GM15510 (cell line): ENCODE measurements around the gene PVALEF.

Experiments
- POLR2A ChIP-seq: IDR thresholded peaks from 3 replicates; pipeline ENCODE4 v1.6.1; 2011; ENCODE audit warnings: borderline replicate concordance; ENCODE audit not compliant: insufficient read length; ENCODE audit errors: extremely low read depth

The PVALEF gene

DNA sequence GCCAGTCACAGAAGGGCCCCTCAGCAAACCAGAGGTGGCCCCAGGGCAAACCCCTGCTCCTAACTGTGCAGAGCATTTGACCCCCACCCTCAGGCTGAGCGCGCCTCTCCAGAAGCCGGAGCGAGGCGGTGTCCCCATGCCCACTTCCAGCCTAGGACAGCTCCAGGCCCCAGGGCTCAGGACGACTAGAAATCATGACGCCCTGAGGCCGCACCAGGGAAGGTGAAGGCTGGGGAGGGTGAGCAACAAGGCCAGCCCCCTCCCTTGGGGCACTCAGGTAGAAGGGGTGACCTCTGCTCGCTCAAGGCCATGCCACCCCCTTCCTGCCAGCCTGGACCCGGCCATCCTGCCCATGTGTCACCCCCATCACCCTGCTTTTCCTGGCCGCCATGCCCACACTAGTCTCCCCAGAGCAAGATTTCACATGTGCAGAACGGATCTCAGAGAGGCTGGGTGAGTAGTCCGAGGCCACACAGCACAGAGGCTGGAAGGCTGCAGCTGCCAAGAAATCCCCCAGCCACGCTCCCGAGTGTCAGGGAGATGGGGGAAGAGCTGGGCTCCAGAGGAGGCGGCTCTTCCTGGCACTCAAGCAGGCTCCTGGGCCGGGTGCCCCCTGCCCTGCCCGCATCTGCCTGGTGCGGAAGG, 2.1 kb upstream of the PVALEF start:
- no peak for TF ChIP-seq POLR2A

DNA sequence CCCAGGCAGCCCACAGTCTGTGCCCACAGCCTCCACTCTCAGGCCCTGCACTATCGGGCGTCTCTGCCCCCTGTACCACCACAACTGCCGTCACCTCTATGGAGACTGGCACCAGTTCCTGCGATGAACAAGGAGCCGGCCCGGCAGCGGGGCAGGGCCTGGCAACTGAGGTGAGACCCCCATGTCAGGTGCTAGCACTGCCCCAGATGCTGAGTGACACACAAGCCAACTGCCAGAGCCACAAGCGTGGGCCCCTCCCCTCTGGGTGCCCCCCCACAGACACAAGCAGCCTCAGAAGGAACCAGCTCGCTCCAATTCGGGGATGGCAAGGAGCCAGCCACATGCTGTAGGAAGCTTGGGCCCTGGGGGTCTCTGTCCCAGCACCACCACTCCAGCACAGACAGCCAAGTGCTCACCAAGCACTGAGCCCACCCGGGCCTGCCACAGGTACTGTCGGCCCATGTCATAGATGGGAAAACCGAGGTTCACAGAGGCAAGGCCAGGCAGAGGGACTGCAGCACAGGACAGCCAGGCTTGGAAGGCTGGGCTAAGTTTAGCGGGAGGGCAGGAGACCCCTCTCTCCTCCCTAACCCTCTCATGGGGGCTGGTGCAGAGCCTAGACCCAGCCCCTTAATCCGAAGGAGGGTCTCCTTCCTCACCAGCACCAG, 1.5 kb upstream of the PVALEF start:
- no peak for TF ChIP-seq POLR2A

DNA sequence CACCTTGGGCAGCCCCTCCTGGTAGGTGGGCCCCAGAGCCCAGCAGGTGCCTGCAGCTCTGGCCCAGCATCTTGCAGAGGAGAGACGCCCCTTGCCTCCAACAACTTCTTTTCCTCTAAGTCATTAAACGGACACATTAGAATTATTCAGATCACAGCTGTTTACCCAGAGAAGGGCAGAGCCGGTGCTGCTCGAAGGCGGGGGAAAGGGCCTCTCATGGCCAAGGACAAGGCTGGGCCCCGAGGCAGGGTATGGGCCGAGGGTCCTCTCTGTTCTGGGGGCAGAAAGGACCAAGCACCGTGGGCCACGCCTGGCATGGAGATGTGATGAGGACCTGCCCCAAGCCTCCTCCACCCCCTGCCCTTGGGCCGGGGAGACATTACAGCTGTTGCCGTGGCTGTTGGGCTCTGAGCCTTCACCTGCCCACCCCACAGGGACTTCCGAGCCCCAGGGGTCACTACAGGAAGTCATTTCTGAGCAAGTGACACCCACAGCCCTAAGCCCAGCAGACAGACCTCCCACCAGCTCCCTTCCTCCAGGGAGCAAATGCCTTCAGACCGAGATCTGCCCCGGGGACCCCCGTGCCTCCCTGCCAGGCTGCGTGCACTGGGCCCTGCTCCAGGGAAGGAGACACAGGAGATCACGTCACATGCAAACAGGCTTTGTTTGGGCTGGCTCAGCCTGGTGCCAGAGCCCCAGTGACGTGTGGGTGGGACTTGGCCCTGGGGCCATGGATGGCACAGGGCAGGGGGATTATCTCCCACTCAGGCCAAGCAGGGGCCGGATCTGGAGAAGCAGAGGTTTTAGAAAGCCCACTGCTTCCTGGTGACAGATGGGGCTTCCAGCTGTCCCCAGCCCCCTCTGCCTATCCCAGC, 699 bp upstream of the PVALEF start:
- TF ChIP-seq POLR2A = no peak

DNA sequence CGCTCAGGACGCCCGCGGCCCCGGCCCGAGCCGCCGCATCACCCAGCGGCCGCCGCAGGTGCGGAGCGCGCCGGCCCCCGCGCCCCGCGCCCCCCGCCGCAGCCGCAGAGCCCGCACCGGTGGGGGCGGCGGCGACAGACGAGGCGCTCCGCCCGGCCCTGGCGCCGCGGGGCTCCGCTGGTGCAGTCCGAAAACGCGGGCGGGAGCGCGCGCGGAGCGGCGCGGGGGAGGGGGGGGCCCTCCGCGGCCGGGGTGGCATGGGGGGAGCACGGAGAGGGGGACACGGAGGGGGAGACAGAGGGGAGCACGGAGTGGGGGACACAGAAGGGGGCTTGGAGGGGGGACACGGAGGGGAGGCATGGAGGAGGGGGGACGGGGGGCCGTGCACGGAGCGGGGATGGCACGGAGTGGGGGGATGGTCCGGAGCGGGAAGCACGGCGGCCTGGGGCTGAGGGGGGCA, 756 bp downstream of the PVALEF start, which contains the start of gene AATK:
TSS of gene AATK (minus strand) at position 189 of the 460 bp plus-strand sequence. CDS start 229 bp downstream, outside the sequence.
- TF ChIP-seq POLR2A = no peak

DNA sequence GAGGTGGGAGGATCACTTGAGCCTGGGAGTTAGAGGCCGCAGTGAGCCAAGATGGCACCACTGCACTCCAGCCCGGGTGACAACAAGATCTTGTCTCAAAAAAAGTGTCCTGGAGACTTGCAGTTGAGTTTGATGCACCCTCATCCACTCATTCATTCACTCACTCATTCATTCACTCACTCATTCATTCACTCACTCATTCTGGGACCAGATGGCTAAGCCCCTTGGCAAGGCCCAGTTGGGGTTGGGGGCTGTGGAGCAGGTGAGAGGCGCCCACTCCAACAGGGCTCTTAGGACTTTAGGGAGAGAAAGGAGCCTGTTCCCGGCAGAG, 1.9 kb downstream of the PVALEF start:
- no peak for TF ChIP-seq POLR2A

DNA sequence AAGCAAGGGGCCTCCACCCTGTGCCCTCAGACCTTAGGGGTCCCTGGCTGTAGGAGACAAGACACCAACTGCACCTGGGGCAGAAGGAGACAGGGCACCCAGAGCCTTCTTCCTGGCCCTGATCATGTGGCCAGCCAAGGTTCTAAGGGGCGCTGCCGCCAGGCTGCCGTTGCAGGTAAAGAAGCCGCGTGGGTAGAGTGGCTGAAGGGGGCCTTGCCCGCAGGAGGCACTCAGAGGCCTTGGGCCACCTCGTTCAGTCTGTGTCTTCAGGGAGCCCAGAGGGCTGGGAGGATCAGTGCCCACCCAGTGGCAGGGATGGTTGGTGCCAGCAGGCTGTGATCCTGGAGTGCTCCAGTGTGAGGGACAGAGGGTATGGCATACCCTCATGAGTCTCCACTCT, 2.3 kb downstream of the PVALEF start:
- TF ChIP-seq POLR2A = no peak

DNA sequence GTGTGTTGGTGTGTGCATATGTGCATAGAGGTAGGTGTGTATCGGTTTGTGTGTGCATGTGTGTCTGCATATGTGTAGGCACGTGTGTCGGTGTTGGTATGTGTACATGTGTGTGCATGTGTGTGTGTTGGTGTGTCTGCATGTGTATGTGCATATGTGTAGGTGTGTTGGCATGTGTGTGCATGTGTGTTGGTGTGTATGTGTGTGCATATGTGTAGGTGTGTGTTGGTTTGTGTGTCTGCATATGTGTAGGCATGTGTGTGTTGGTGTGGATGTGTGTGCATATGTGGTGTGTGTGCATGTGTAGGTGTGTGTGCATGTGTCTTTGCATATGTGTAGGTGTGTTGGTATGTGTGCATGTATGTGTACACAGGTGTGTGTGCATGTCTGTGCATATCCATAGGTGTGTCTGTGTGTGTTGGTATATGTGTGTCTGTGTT, 4.6 kb downstream of the PVALEF start:
- no peak for TF ChIP-seq POLR2A

DNA sequence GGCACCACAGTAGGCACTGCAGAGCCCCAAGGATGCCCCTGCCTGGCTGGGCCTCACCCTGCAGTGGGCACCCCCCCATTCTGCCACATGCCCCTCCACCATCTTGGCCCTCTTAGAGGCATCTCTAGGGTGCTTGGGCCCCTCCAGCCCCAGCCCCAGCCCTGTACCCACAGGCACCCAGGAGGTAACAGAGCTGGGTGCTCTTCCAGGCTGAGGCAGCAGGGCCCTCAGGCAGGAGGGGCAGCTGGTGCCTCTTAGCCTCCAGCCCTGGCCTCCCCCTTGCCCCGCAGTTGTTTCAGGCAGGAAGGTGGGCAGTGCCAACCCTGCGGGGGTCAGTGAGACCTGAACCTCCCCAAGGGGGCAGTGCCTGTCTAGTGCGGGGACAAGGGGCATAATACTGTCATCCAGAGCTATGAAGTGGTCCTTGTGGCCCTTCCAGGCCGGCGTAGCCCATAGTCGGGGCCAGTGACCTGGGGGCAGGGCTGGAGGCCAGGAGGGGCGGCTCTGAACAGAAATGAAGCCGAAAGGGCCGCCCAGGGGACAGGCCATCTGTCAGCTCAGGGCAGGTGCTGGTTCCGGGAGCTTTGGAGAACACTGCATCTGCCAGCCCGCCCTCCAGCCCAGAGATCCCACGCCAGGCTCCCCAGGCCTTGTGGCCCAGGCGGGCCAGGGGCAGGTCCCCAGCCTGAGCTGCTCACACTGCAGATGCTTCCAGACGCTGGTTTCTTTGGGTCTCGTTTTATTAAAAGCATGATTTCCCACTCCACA, 5.6 kb downstream of the PVALEF start:
- no peak for TF ChIP-seq POLR2A

DNA sequence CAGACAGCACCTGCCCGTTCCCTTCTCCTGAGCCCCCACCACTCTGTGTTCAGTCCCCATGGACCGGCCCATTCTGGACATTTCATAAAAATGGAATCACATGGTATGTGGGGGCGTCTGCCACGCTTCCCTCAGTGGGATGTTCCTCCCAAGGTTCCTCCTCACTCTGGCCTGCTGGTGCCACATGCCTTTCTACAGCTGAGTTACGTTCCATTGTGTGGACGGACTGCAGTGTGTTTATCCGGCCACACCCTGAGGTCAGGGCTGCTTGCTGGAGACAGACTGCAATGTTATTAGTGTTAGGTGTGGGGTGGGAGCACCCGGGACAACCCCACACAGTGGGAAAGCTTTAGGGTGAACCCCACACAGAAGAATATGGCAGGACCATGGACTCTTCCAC, 6.6 kb downstream of the PVALEF start:
- TF ChIP-seq POLR2A = no peak

DNA sequence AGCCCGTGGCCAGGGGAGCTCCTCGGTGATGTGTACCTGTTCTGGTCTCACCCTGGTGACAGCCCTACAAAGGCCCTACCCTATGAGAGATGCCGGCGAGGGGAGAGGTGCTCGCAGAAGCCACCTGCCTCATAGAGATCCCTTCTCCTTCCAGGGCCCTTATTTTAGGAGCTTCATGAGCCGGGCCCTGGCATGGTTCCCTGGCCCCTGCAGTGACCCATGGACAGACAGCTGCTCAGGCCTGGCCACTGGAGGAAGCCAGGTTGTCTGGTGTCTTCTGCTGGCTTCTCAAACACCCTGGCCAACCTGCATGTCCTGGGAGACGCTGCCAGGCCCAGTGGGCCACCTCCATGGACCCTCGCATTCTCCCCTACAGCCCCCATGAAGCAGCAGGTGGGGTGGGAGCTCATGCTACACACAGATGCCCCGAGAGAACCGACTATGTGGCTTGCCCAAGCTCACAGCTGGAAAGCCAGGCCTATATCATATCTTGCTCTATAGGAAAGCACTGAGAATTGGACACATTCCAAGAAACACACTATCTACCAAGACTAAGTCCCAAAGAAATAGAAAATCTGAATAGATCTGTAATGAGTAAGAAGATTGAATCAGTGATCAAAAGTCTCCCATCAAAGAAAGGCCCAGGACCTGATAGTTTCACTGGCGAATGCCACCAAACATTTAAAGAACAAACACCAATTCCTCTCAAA, 7.9 kb downstream of the PVALEF start:
- TF ChIP-seq POLR2A = no peak

DNA sequence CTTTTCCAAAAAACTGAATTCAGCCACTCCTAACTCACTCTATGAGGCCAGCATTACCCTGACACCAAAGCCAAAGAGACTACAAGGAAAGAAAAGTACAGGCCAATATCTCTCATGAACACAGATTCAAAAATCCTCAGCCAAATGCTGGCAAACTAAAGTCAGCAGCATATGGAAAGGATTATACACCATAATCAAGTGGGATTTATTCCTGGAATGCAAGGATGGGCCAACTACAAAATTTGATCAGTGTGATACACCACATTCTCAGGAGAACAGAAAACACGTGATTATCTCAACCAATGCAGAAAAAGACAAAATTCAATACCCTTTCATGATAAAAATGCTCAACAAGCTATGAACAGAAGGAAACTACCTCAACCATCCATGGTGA, 8.5 kb downstream of the PVALEF start:
- TF ChIP-seq POLR2A = no peak

DNA sequence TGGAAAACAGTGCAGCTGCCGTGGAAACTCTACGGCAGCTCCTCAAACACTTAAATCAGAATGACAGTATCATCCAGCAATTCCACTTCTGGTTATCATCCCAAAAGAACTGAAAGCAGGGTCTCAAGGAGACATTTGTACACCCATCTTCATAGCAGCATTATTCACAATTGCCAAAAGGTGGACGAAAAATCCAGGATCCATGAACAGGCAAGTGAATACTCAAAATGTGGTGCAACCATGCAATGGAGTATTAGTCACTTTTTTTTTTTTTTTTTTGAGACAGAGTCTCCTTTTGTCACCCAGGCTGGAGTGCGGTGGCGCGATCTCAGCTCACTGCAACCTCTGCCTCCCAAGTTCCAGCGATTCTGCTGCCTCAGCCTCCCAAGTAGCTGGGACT, 11.4 kb downstream of the PVALEF start:
- TF ChIP-seq POLR2A = no peak

DNA sequence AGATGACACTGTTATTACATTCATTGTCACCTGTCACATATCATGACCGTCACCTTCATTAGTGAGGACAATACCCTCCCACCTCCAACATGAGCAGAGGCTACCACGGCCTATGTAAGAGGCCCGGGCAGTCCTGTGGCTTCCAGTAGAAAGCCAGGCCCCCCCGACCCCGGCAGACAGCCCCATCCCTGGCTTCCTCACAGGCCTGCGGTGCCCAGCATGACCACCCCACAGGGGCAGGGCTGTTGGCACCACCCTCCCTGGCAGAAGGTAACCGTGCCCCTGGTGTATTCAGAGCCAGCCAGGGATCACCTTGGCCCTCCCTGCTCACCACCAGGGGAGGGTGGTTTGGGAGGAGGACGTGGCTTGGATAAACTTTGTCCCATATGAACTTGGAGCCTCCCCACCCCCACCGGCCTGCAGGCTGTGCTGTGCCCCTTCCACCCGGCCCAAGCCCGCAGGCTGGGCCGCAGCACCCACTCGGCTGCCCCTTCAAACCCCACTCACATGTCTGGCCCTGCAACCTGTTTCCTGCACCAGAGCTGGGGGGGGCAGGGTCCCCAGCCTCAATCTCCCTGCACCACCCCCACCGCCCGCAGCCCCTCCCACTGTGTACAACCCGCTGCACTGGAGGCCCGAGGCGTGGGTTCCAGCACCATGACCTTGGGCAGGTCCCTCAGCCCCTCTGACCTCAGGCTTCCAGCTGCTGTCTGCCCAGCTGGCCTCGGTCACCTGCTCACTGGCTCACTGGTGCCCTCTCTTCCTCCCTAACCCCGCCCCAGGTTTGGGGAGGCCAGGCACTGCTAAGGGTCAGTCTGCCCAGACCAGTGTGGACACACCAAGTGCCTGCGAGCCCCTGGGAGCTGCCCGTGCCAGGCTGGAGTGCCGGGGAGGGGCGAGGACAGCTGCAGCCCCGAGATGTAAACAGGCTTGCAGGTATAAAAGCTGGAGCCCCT, 13.1 kb downstream of the PVALEF start:
- TF ChIP-seq POLR2A = no peak
